Gastroesophageal sphincter (tissue), 4 donors: Measurements from ENCODE around the gene TAAR9. TPM values are rescaled to one million over a fixed set of nuclear protein-coding genes. Genes with fewer than 3 reads are reported as not detected.
A peak's percentile ranks its signal among the peaks of the same experiment; 100 is the strongest.
"Not testable (repeated sequence)": the region's sequence is repeated elsewhere in the genome, so short reads cannot be mapped to it uniquely, and the experiment has no call there.

ENCODE experiments used
- ATAC-seq: fragments of 150-250 bp; one replicate; pipeline ENCODE4 v1.9.1; 2016; ENCODE audit warnings: mild to moderate bottlenecking, moderate library complexity
- H3K27ac ChIP-seq, 4 donors: fragments of 200-600 bp; sonication (generic) in 3 of 4; 1 replicate in 3 of 4; 2 replicates in 1 of 4; pipeline ENCODE4 v1.5.1; 2016 to 2019
- H3K27me3 ChIP-seq: fragments of 200-600 bp; sonication (generic); one replicate; pipeline ENCODE4 v1.5.1; 2019
- H3K36me3 ChIP-seq, 2 donors: fragments of 200-600 bp; sonication (generic); one replicate each; pipeline ENCODE4 v1.5.1; 2019; ENCODE audit warnings: control low read depth in 1 of 2
- H3K4me1 ChIP-seq, 3 donors: fragments of 200-600 bp; sonication (generic); 1 replicate in 2 of 3; 2 replicates in 1 of 3; pipeline ENCODE4 v1.5.1; 2016 to 2019; ENCODE audit warnings: control low read depth in 2 of 3
- H3K4me3 ChIP-seq, 2 donors: fragments of 200-600 bp; sonication (generic); one replicate each; pipeline ENCODE4 v1.5.1; 2019; ENCODE audit warnings: mild to moderate bottlenecking in 1 of 2, moderate library complexity in 1 of 2
- H3K9me3 ChIP-seq, 3 donors: fragments of 200-600 bp; sonication (generic); one replicate each; pipeline ENCODE4 v1.5.1; 2017 to 2019; ENCODE audit warnings: control low read depth in 2 of 3
- EP300 ChIP-seq: sonication (generic); formaldehyde crosslinking; IDR thresholded peaks from one replicate; pipeline ENCODE4 v1.6.1; 2017; ENCODE audit warnings: antibody characterized with exemption, mild to moderate bottlenecking
- POLR2A ChIP-seq, 2 donors: fragments of 450-650 bp; IDR thresholded peaks; one replicate each; pipeline ENCODE4 v1.6.1; 2017; ENCODE audit warnings: antibody characterized with exemption in 2 of 2, mild to moderate bottlenecking in 2 of 2, moderate library complexity in 1 of 2
- POLR2AphosphoS5 ChIP-seq: sonication (generic); formaldehyde crosslinking; IDR thresholded peaks from one replicate; pipeline ENCODE4 v1.6.1; 2017; ENCODE audit warnings: antibody characterized with exemption
- WGBS, 2 donors: methylation state at CpG; one replicate each; pipeline ENCODE4 v1.1.5; 2018; ENCODE audit warnings: low coverage in 1 of 2; 5-methylcytosine and 5-hydroxymethylcytosine counted together
- total RNA-seq, 4 donors: library from RNA; depleted of rRNA; stranded (reverse); fragments of >200 nt; gene quantifications; one replicate each; pipeline ENCODE4 v1.1.0, GENCODE V29; 2016
- TF ChIP-seq, protein P1 (sequence below), 4 experiments: fragments of 200-600 bp in 2 of 4; fragments of 450-650 bp in 2 of 4; sonication (generic) in 1 of 4; IDR thresholded peaks; one replicate each; pipeline ENCODE4 v1.5.1; 2017 to 2019; ENCODE audit warnings: antibody characterized with exemption in 4 of 4, mild to moderate bottlenecking in 2 of 4, moderate library complexity in 2 of 4

TAAR9 gene
- total RNA-seq, 4 donors from 2014 or later = not detected

DNA sequence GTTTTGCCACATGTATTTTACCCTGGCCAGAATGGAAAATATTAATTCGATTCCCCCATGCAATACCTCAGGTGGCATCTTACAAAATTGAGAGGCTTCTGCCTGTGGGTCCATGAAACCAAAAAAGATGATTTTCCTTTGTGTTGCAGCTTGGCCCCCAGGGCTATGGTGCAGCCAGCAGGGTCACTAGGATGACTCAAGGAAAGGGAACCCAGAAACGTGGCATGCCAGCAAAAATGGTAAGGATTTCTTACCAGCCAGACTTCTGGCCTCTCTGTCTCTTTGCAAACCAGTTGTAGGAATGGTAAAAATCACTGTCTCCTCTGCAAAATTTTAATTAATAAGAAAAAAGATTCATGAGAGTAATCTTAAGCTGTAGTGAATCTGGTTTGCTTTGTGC lies 11.6 kb upstream of the TAAR9 start:
- Histone ChIP-seq H3K27me3 (no peaks in the 10 kb centered on the region), H3K36me3 (no peaks in the 10 kb centered on the region), H3K4me3 (no peak overlapping the region), H3K4me1 (peaks cover 0 to 3% (median 0%) of the 10 kb centered on the region in 3 donors), H3K27ac (no peak overlapping the region), H3K9me3 (no peaks in the 10 kb centered on the region)
- no peak for ATAC-seq
- TF ChIP-seq POLR2A (IDR thresholded peaks at IDR 0.05) = no peak
- TF ChIP-seq EP300 = no peak
- TF ChIP-seq, protein P1, sequence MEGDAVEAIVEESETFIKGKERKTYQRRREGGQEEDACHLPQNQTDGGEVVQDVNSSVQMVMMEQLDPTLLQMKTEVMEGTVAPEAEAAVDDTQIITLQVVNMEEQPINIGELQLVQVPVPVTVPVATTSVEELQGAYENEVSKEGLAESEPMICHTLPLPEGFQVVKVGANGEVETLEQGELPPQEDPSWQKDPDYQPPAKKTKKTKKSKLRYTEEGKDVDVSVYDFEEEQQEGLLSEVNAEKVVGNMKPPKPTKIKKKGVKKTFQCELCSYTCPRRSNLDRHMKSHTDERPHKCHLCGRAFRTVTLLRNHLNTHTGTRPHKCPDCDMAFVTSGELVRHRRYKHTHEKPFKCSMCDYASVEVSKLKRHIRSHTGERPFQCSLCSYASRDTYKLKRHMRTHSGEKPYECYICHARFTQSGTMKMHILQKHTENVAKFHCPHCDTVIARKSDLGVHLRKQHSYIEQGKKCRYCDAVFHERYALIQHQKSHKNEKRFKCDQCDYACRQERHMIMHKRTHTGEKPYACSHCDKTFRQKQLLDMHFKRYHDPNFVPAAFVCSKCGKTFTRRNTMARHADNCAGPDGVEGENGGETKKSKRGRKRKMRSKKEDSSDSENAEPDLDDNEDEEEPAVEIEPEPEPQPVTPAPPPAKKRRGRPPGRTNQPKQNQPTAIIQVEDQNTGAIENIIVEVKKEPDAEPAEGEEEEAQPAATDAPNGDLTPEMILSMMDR (IDR thresholded peaks at IDR 0.05) = no peak
- no peak for TF ChIP-seq POLR2AphosphoS5
- WGBS, 2 donors = 47 to 65% methylated on average over 2 of the region's 2 CpGs

DNA sequence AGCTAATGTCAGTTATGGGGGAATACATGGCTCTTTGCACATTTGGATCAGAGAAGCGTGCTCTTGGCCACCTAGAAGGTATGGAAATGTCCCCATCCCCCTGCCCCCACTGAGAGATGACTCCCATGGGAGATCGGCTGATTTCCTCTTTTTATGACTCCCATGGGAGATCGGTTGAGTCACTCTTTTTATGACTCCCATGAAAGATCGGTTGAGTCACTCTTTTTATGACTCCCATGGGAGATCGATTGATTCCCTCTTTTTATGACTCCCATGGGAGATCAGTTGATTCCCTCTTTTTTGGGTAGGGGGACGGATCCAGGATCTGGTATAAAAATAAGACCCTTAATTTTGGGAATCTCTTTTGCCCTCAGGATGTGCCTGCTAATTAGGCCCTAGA lies 10.3 kb upstream of the TAAR9 start:
- 61 to 76% methylated on average over 3 to 6 of the region's 6 CpGs for whole genome bisulfite sequencing, 2 donors
- Histone ChIP-seq H3K36me3 (no peaks in the 10 kb centered on the region), H3K27me3 (no peaks in the 10 kb centered on the region), H3K27ac (no peak overlapping the region), H3K9me3 (no peaks in the 10 kb centered on the region), H3K4me1 (peaks cover 0 to 3% (median 0%) of the 10 kb centered on the region in 3 donors), H3K4me3 (no peak overlapping the region)
- TF ChIP-seq, protein P1 (IDR thresholded peaks at IDR 0.05) = no peak
- no peak for TF ChIP-seq EP300
- no peak for TF ChIP-seq POLR2A (IDR thresholded peaks at IDR 0.05)
- TF ChIP-seq POLR2AphosphoS5 = no peak
- no peak for ATAC-seq

DNA sequence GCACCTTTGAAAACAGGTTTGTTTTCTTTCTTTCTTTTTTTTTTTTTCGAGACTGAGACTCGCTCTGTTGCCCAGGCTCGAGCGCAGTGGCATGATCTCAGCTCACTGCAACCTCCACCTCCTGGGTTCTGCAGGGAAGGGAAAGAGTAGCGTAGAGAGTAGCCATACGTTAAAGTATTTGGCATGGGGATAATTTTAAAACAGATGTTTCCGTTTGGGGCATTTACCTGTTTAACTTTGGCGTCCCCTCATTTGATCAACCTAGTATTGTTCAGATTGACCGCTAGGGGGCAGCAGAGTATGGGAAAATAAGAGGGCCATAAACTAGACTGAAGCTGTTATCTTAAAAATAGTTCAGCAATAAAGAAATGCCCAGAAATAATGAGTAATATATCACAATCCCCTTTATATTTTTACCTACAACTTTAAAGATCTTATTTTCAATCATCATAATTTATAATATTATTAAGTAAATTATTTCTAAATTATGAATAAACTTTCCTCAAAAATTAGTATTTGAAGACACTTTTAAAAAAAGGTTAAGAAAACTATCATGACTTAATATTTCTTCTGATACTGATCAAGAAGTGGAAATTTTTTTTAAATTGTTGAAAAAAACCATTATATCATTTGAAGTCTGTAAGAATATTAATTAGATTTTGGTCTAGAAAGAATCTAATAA lies 7.6 kb upstream of the TAAR9 start:
- no peak for TF ChIP-seq EP300
- TF ChIP-seq, protein P1 (IDR thresholded peaks at IDR 0.05) = peak; percentile 65 to 86 (median 76)
- ATAC-seq = peak; percentile 53

DNA sequence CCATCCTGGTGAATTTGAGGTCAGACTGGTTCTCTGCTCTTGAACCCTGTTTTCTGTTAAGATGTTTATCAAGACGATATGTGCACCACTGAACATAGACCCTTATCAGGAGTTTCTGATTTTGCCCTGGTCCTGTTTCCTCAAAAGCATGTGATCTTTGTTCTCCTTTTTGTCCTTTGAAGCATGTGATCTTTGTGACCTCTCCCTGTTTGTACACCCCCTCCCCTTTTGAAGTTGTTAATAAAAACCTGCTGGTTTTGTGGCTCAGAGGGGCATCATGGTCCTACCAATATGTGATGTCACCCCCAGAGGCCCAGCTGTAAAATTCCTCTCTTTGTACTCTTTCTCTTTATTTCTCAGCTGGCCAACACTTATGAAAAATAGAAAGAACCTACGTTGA lies 3.5 kb upstream of the TAAR9 start:
- H3K9me3 ChIP-seq, H3K36me3 ChIP-seq, H3K4me1 ChIP-seq, H3K27me3 ChIP-seq, H3K4me3 ChIP-seq, H3K27ac ChIP-seq, ATAC-seq: not testable (repeated sequence)
- WGBS, 2 donors = 91 to 93% methylated on average over 2 of the region's 2 CpGs

More for the DNA sequence above, 7.6 kb upstream of the TAAR9 start:
- peaks cover 0 to 3% (median 0%) of the 10 kb centered on the region in 3 donors for H3K4me1 ChIP-seq
- H3K36me3 ChIP-seq = no peaks in the 10 kb centered on the region
- WGBS, 2 donors = 0 to 22% methylated on average over 3 to 9 of the region's 9 CpGs
- no peak overlapping the region for H3K4me3 ChIP-seq
- no peaks in the 10 kb centered on the region for H3K27me3 ChIP-seq
- no peaks in the 10 kb centered on the region for H3K9me3 ChIP-seq
- no peak overlapping the region for H3K27ac ChIP-seq

DNA sequence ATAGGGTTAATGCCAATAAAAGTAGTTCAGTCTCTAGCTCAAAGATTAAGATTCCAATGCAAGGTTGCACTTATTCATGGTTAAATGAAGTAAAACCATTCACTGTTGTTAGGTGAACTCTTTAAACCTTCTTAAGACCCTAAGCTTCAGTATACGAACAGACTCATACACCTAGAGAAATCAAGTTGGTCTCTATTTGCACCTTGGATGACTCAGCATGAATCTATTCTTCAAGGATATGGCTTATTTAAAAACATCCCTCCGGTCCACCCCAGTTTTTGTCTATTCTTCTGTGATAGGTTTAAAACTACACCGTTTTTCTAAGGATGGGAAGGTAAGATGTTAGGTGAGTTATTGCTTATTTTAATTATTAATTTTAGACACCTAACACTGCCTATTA lies 932 bp upstream of the TAAR9 start:
- no peak for ATAC-seq
- H3K4me1 ChIP-seq = no peaks in the 10 kb centered on the region
- H3K4me3 ChIP-seq = no peak overlapping the region
- 90 to 100% methylated on average over 1 to 3 of the region's 3 CpGs for WGBS, 2 donors
- H3K27me3 ChIP-seq = no peaks in the 10 kb centered on the region
- no peak for TF ChIP-seq POLR2AphosphoS5
- TF ChIP-seq, protein P1 (IDR thresholded peaks at IDR 0.05) = no peak
- no peak for TF ChIP-seq POLR2A (IDR thresholded peaks at IDR 0.05)
- no peak for TF ChIP-seq EP300
- H3K27ac ChIP-seq = no peak overlapping the region
- H3K9me3 ChIP-seq = no peaks in the 10 kb centered on the region
- H3K36me3 ChIP-seq = no peaks in the 10 kb centered on the region
